Measurements from ENCODE around the gene SCAI. TPM values are rescaled to one million over a fixed set of nuclear protein-coding genes. Genes with fewer than 3 reads are reported as not detected.

Gene SCAI
- total RNA-seq, 1 experiment from 2014 or later = 15.5 TPM

DNA sequence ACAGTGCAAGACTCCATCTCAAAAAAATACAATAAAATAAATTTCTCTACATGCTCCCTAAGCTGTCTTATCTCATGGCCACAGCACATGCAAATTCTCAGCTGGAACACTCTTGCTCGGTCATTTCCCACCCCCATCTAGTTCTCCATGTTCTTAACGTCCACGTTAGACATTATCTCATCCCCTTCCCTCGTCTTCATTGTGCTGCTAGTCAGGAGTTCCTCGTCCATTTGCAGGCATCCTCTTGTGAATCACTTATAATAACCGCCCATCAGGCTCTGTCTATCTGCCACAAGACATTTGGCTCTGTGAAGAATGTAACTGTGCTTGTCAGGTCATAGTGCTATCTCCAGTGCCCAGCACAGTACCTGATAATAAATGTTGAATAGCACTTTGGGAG lies 169.5 kb downstream of the SCAI start:
- no peak overlapping the region for H3K4me2 ChIP-seq (ENCODE audit: insufficient read depth, insufficient read length, low read length)
- no peak overlapping the region for H3K23ac ChIP-seq (ENCODE audit: insufficient read length, low read depth, low read length)
- WGBS (ENCODE audit: extremely low coverage, insufficient read length, low lambda C conversion rate) = no CpG with 5 or more reads among the region's 6 CpGs
- H3K4me1 ChIP-seq (ENCODE audit: insufficient read depth, low read length) = no peaks in the 10 kb centered on the region
- TF ChIP-seq, protein P1, sequence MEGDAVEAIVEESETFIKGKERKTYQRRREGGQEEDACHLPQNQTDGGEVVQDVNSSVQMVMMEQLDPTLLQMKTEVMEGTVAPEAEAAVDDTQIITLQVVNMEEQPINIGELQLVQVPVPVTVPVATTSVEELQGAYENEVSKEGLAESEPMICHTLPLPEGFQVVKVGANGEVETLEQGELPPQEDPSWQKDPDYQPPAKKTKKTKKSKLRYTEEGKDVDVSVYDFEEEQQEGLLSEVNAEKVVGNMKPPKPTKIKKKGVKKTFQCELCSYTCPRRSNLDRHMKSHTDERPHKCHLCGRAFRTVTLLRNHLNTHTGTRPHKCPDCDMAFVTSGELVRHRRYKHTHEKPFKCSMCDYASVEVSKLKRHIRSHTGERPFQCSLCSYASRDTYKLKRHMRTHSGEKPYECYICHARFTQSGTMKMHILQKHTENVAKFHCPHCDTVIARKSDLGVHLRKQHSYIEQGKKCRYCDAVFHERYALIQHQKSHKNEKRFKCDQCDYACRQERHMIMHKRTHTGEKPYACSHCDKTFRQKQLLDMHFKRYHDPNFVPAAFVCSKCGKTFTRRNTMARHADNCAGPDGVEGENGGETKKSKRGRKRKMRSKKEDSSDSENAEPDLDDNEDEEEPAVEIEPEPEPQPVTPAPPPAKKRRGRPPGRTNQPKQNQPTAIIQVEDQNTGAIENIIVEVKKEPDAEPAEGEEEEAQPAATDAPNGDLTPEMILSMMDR (conservative IDR thresholded peaks at IDR 0.05) = no peak
- H4K91ac ChIP-seq (ENCODE audit: insufficient read length, low read depth, low read length) = no peak overlapping the region
- no peak overlapping the region for H2AFZ ChIP-seq (ENCODE audit: low read length)
- no peak overlapping the region for H2BK15ac ChIP-seq (ENCODE audit: low read depth, low read length)
- H3K56ac ChIP-seq (ENCODE audit: insufficient read length, low read depth, low read length) = no peak overlapping the region
- Mint-ChIP-seq H3K27me3 (ENCODE audit: low read depth) (no peaks in the 10 kb centered on the region), H3K36me3 (ENCODE audit: insufficient read depth in 1 of 3, low read depth in 3 of 3) (peaks cover 10 to 35% (median 27%) of the 10 kb centered on the region in 3 experiments; a peak in 6 of 7 replicates), H3K4me3 (no peak overlapping the region), H3K9me3 (no peaks in the 10 kb centered on the region), H3K4me1 (peaks cover 3 to 10% of the 10 kb centered on the region in 2 experiments; a peak in 2 of 4 replicates), H3K27ac (peak overlapping the region in 2 of 3 experiments; percentile 3 to 22; a peak in 3 of 7 replicates)
- no peak overlapping the region for H2BK5ac ChIP-seq (ENCODE audit: insufficient read length, low read length)
- H3K9ac ChIP-seq (ENCODE audit: extremely low read depth, insufficient read length, low read length) = no peak overlapping the region
- H3T11ph ChIP-seq (ENCODE audit: low read length) = no peak overlapping the region
- no peaks in the 10 kb centered on the region for H3K23me2 ChIP-seq (ENCODE audit: insufficient read length, low read depth, low read length, poor library complexity, severe bottlenecking)
- no peak overlapping the region for H2BK12ac ChIP-seq (ENCODE audit: insufficient read length, low read depth, low read length)
- H3K14ac ChIP-seq (ENCODE audit: insufficient read depth, low read length) = no peak overlapping the region
- no peak overlapping the region for H3K18ac ChIP-seq (ENCODE audit: insufficient read length, low read depth, low read length)
- no peaks in the 10 kb centered on the region for H3K79me1 ChIP-seq (ENCODE audit: insufficient read depth, low read depth, low read length, poor library complexity, severe bottlenecking)
- no peak overlapping the region for H3K4ac ChIP-seq (ENCODE audit: low read depth, low read length)
- no peak for DNase-seq
- H2AK5ac ChIP-seq (ENCODE audit: insufficient read length, low read length) = no peak overlapping the region
- H3K9me3 ChIP-seq (ENCODE audit: control insufficient read depth, low read depth, low read length) = no peaks in the 10 kb centered on the region
- H4K20me1 ChIP-seq (ENCODE audit: control insufficient read depth, insufficient read depth, insufficient read length) = no peaks in the 10 kb centered on the region
- H4K8ac ChIP-seq (replicated peaks; ENCODE audit: insufficient read length, low read depth, low read length) = no peak overlapping the region
- H3K27me3 ChIP-seq (ENCODE audit: insufficient read depth, low read length) = no peaks in the 10 kb centered on the region
- H3K27ac ChIP-seq (ENCODE audit: insufficient read length, low read depth, low read length) = no peak overlapping the region
- H3K79me2 ChIP-seq (ENCODE audit: insufficient read depth, low read length) = no peaks in the 10 kb centered on the region
- H2BK120ac ChIP-seq (ENCODE audit: low read depth, low read length, poor library complexity, severe bottlenecking) = no peak overlapping the region
- no peak overlapping the region for H4K5ac ChIP-seq (ENCODE audit: insufficient read length, low read depth, low read length)
- H2BK20ac ChIP-seq (ENCODE audit: low read depth, low read length, poor library complexity, severe bottlenecking) = no peak overlapping the region

All from H9 (cell line).